HG02642 (cell line): ENCODE data around the gene THAP7.
"Not testable (repeated sequence)": the region's sequence is repeated elsewhere in the genome, so short reads cannot be mapped to it uniquely, and the experiment has no call there.

ENCODE experiments used
- ATAC-seq: cut with Tn5 transposase; IDR thresholded peaks from one replicate; pipeline ENCODE4 v1.9.1; 2021; ENCODE audit warnings: mild to moderate bottlenecking; ENCODE audit not compliant: unreplicated experiment, poor library complexity

THAP7 gene

GRCh38 chr22:21001601-21002325 lies at the start of gene THAP7:
TSS of gene THAP7 (minus strand) at chr22:21002118. CDS start at chr22:21001911, 207 bp downstream.
- peak; percentile 88 for ATAC-seq

GRCh38 chr22:21051145-21051830 lies 49.4 kb upstream of the THAP7 start:
- ATAC-seq = no peak

- not testable (repeated sequence) for ATAC-seq
Measured at GRCh38 chr22:21048965-21049364, 47.0 kb upstream of the THAP7 start.

- not testable (repeated sequence) for ATAC-seq
Measured at GRCh38 chr22:21048448-21048847, 46.5 kb upstream of the THAP7 start.

- ATAC-seq = no peak
Measured at GRCh38 chr22:21047730-21048129, 45.8 kb upstream of the THAP7 start.

- no peak for ATAC-seq
Measured at GRCh38 chr22:21047035-21047661, 45.2 kb upstream of the THAP7 start.

GRCh38 chr22:21045585-21046294 lies 43.8 kb upstream of the THAP7 start, which contains the start of gene LRRC74B:
TSS of gene LRRC74B (plus strand) at chr22:21045946. CDS start at chr22:21045987, 41 bp downstream.
- peak; percentile 77 for ATAC-seq

- ATAC-seq = no peak
Measured at GRCh38 chr22:21044931-21045584, 43.1 kb upstream of the THAP7 start.

- ATAC-seq = no peak
Measured at GRCh38 chr22:21043860-21044535, 42.1 kb upstream of the THAP7 start.

GRCh38 chr22:21042978-21043859 lies 41.3 kb upstream of the THAP7 start:
- no peak for ATAC-seq

- no peak for ATAC-seq
Measured at GRCh38 chr22:21041937-21042336, 40.0 kb upstream of the THAP7 start.

GRCh38 chr22:21039158-21039557 lies 37.2 kb upstream of the THAP7 start:
- not testable (repeated sequence) for ATAC-seq

- ATAC-seq = no peak
Measured at GRCh38 chr22:21038405-21038804, 36.5 kb upstream of the THAP7 start.

- ATAC-seq = no peak
Measured at GRCh38 chr22:21034989-21035388, 33.1 kb upstream of the THAP7 start.

GRCh38 chr22:21033895-21034294 lies 32.0 kb upstream of the THAP7 start:
- no peak for ATAC-seq

GRCh38 chr22:21032868-21033688 lies 31.2 kb upstream of the THAP7 start:
- ATAC-seq = no peak

GRCh38 chr22:21032037-21032867 lies 30.3 kb upstream of the THAP7 start, which contains the start of gene SLC7A4:
TSS of gene SLC7A4 (minus strand) at chr22:21032561. CDS start at chr22:21031812, 749 bp downstream.
- no peak for ATAC-seq
